Activated naive CD8-positive, alpha-beta T cell treated with anti-CD3 and anti-CD28 coated beads, Interleukin-2, amount 10 ng/mL, durations not matched to agents 7 days and 5 days (primary cell): ENCODE data around the gene ZNF500. TPM values are rescaled to one million over a fixed set of nuclear protein-coding genes. Genes with fewer than 3 reads are reported as not detected.

Experiments
- ATAC-seq: fragments of 150-1000 bp; cut with Tn5 transposase; one replicate; pipeline ENCODE4 v1.10.0; 2021; ENCODE audit warnings: low read depth, moderate library complexity
- POLR2A ChIA-PET: fragments of 350-600 bp; sonication (Branson Sonifier 250); formaldehyde crosslinking; loops from one replicate; lab custom pipeline; 2021; ENCODE audit warnings: antibody characterized with exemption; lab: Charles Lee
- DNase-seq: peaks from one replicate; pipeline ENCODE4 v3.0.0; 2021
- H3K27ac Mint-ChIP-seq: one replicate; pipeline ENCODE4 v1.8.0; 2022; ENCODE audit warnings: mild to moderate bottlenecking, mixed read lengths
- H3K27me3 Mint-ChIP-seq: one replicate; pipeline ENCODE4 v1.8.0; 2022; ENCODE audit warnings: mild to moderate bottlenecking, moderate library complexity, mixed read lengths
- H3K36me3 Mint-ChIP-seq: one replicate; pipeline ENCODE4 v1.8.0; 2021; ENCODE audit warnings: mild to moderate bottlenecking, mixed read lengths
- H3K4me1 Mint-ChIP-seq: one replicate; pipeline ENCODE4 v1.8.0; 2021; ENCODE audit warnings: mixed read lengths
- H3K4me3 Mint-ChIP-seq: one replicate; pipeline ENCODE4 v1.8.0; 2022; ENCODE audit warnings: mild to moderate bottlenecking, moderate library complexity, mixed read lengths
- H3K9me3 Mint-ChIP-seq: one replicate; pipeline ENCODE4 v1.8.0; 2021; ENCODE audit warnings: mixed read lengths
- total RNA-seq, 2 experiments: library from RNA; stranded (reverse); gene quantifications; one replicate each; pipeline ENCODE4 v1.2.3, GENCODE V29; 2021

ZNF500 gene
- total RNA-seq, 2 experiments from 2014 or later, result 22.5 to 23.8 TPM

- Mint-ChIP-seq H3K9me3 (no peaks in the 10 kb centered on the region), H3K27me3 (no peaks in the 10 kb centered on the region), H3K36me3 (peaks cover 11% of the 10 kb centered on the region), H3K27ac (peak within 1 kb of the TSS; percentile 76), H3K4me1 (peaks cover 12% of the 10 kb centered on the region), H3K4me3 (peak within 1 kb of the TSS; percentile 89)
- POLR2A ChIA-PET, result interaction anchor here (0.6 to 2.9 kb wide), 8 partner anchors 9 to 108 kb away, joined by 3 to 16 read pairs (median 4); partner anchors contain the start of genes ANKS3, DNAAF8, GLYR1 and NUDT16L1
- peak; percentile 86 for DNase-seq
- ATAC-seq, result peak; percentile 72
Observed at GRCh38 chr16:4801962-4802658, 35.1 kb upstream of the ZNF500 start, which contains the start of gene ROGDI. TSS of gene ROGDI (minus strand) at chr16:4802633. CDS start at chr16:4802571, 62 bp downstream.

- DNase-seq, result no peak
- Mint-ChIP-seq H3K36me3 (peaks cover 9% of the 10 kb centered on the region), H3K27ac (peak overlapping the region; percentile 76), H3K9me3 (no peaks in the 10 kb centered on the region), H3K4me3 (peak overlapping the region; percentile 86), H3K27me3 (no peaks in the 10 kb centered on the region), H3K4me1 (peaks cover 12% of the 10 kb centered on the region)
- POLR2A ChIA-PET, result interaction anchor here (1.2 to 2.9 kb wide), 3 partner anchors 8 to 67 kb away, joined by 3 to 16 read pairs (median 12); partner anchors contain the start of genes ANKS3 and DNAAF8
- ATAC-seq, result no peak
Observed at GRCh38 chr16:4801051-4801961, 34.3 kb upstream of the ZNF500 start.

GRCh38 chr16:4800290-4801041 lies 33.5 kb upstream of the ZNF500 start:
- peaks cover 12% of the 10 kb centered on the region for H3K4me1 Mint-ChIP-seq
- peak overlapping the region; percentile 66 for H3K4me3 Mint-ChIP-seq
- DNase-seq (no peak), ATAC-seq (no peak)
- POLR2A ChIA-PET, result no interaction called here
- peaks cover 6% of the 10 kb centered on the region for H3K36me3 Mint-ChIP-seq
- H3K9me3 Mint-ChIP-seq, result no peaks in the 10 kb centered on the region
- H3K27ac Mint-ChIP-seq, result peak overlapping the region; percentile 18
- no peaks in the 10 kb centered on the region for H3K27me3 Mint-ChIP-seq

GRCh38 chr16:4799171-4799855 lies 32.4 kb upstream of the ZNF500 start:
- Mint-ChIP-seq H3K4me1 (peaks cover 12% of the 10 kb centered on the region), H3K27me3 (no peaks in the 10 kb centered on the region), H3K4me3 (no peak overlapping the region), H3K36me3 (no peaks in the 10 kb centered on the region), H3K9me3 (no peaks in the 10 kb centered on the region), H3K27ac (peak overlapping the region; percentile 42)
- POLR2A ChIA-PET, result no interaction called here
- ATAC-seq, result no peak
- DNase-seq, result no peak

GRCh38 chr16:4798456-4798855 lies 31.5 kb upstream of the ZNF500 start:
- Mint-ChIP-seq H3K36me3 (no peaks in the 10 kb centered on the region), H3K4me1 (peaks cover 9% of the 10 kb centered on the region), H3K4me3 (no peak overlapping the region), H3K27me3 (no peaks in the 10 kb centered on the region), H3K9me3 (no peaks in the 10 kb centered on the region), H3K27ac (no peak overlapping the region)
- POLR2A ChIA-PET, result no interaction called here
- DNase-seq (no peak), ATAC-seq (no peak)

GRCh38 chr16:4797805-4798252 lies 30.9 kb upstream of the ZNF500 start:
- Mint-ChIP-seq H3K27ac (no peak overlapping the region), H3K36me3 (no peaks in the 10 kb centered on the region), H3K27me3 (no peaks in the 10 kb centered on the region), H3K4me3 (no peak overlapping the region), H3K4me1 (peaks cover 5% of the 10 kb centered on the region), H3K9me3 (no peaks in the 10 kb centered on the region)
- ATAC-seq, result no peak
- DNase-seq, result no peak
- POLR2A ChIA-PET, result no interaction called here

- no peaks in the 10 kb centered on the region for H3K36me3 Mint-ChIP-seq
- no peaks in the 10 kb centered on the region for H3K27me3 Mint-ChIP-seq
- no peak for DNase-seq
- POLR2A ChIA-PET, result interaction anchor here (0.8 kb wide), 1 partner anchor 12 kb away, joined by 4 read pairs; no protein-coding TSS in a partner anchor
- no peak overlapping the region for H3K4me3 Mint-ChIP-seq
- ATAC-seq, result no peak
- peaks cover 5% of the 10 kb centered on the region for H3K4me1 Mint-ChIP-seq
- no peak overlapping the region for H3K27ac Mint-ChIP-seq
- no peaks in the 10 kb centered on the region for H3K9me3 Mint-ChIP-seq
Observed at GRCh38 chr16:4796982-4797804, 30.2 kb upstream of the ZNF500 start.

GRCh38 chr16:4795828-4796572 lies 29.0 kb upstream of the ZNF500 start:
- ATAC-seq, result no peak
- Mint-ChIP-seq H3K4me3 (no peak overlapping the region), H3K27me3 (no peaks in the 10 kb centered on the region), H3K4me1 (peaks cover 7% of the 10 kb centered on the region), H3K9me3 (no peaks in the 10 kb centered on the region), H3K36me3 (no peaks in the 10 kb centered on the region), H3K27ac (no peak overlapping the region)
- no peak for DNase-seq
- POLR2A ChIA-PET, result interaction anchor here (0.7 to 0.8 kb wide), 2 partner anchors 9 to 11 kb away, joined by 3 to 4 read pairs; no protein-coding TSS in a partner anchor

- Mint-ChIP-seq H3K27ac (no peak within 1 kb of the TSS), H3K4me3 (no peak within 1 kb of the TSS), H3K4me1 (peaks cover 2% of the 10 kb centered on the region), H3K36me3 (no peaks in the 10 kb centered on the region), H3K9me3 (no peaks in the 10 kb centered on the region), H3K27me3 (no peaks in the 10 kb centered on the region)
- DNase-seq (no peak), ATAC-seq (no peak)
- POLR2A ChIA-PET, result no interaction called here
Observed at GRCh38 chr16:4795181-4795827, 28.3 kb upstream of the ZNF500 start, which contains the start of gene SMIM22. TSS of gene SMIM22 (plus strand) at chr16:4795369. CDS start at chr16:4795735, 366 bp downstream.

GRCh38 chr16:4792951-4793513 lies 26.1 kb upstream of the ZNF500 start:
- Mint-ChIP-seq H3K27ac (no peak overlapping the region), H3K9me3 (no peaks in the 10 kb centered on the region), H3K27me3 (peaks cover 2% of the 10 kb centered on the region), H3K36me3 (no peaks in the 10 kb centered on the region), H3K4me1 (peaks cover 2% of the 10 kb centered on the region), H3K4me3 (no peak overlapping the region)
- no peak for DNase-seq
- POLR2A ChIA-PET, result interaction anchor here (0.7 kb wide), 1 partner anchor 9 kb away, joined by 3 read pairs; the partner anchor contains the start of gene ROGDI
- ATAC-seq, result no peak
